OCI-LY3 (cell line): Measurements from ENCODE around the gene CDH4.

Source experiments
- CTCF ChIP-seq: fragments of 200-600, 300-600 bp; sonication (generic); IDR thresholded peaks from 2 replicates; pipeline ENCODE4 v1.5.1; 2014; ENCODE audit warnings: antibody characterized with exemption, low read length, low read depth
- EZH2phosphoT487 ChIP-seq: fragments of 200-600 bp; shearing (Covaris generic); IDR thresholded peaks from 2 replicates; pipeline ENCODE4 v1.6.1; 2018; ENCODE audit warnings: antibody characterized with exemption, mixed run types, low read depth

DNA sequence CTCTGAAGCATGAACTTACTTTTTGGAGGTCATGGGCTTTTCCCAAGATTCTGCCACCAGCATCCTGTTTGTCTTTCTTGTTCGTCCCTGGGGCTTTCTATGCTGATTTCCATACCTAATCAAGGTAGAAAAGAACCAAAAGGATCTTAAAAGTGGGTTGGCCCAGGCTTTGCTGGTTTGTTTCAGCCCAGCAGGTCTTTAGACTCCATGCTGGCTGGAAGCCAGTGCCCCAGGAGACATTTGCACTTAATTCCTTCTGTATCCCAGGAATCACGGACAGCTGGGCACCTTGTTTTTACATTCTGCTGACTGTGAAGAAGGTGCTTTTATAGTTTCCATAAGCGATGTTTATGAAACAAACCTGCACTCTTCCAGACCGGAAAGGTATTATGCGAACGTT, 195.9 kb downstream of the CDH4 start:
- no peak for TF ChIP-seq CTCF
- TF ChIP-seq EZH2phosphoT487, result no peak
